Heart left ventricle (tissue), 16 donors: ENCODE measurements around the gene STX1B. TPM values are rescaled to one million over a fixed set of nuclear protein-coding genes. Genes with fewer than 3 reads are reported as not detected.
A peak's percentile ranks its signal among the peaks of the same experiment; 100 is the strongest.
"Not testable (repeated sequence)": the region's sequence is repeated elsewhere in the genome, so short reads cannot be mapped to it uniquely, and the experiment has no call there.

Source experiments
- ATAC-seq, 4 donors: fragments of 200-7000 bp; cut with Tn5 transposase; one replicate each; pipeline ENCODE4 v1.9.1; 2020 to 2022; ENCODE audit warnings: moderate library complexity in 4 of 4, mild to moderate bottlenecking in 3 of 4, moderate number of reproducible peaks in 1 of 4
- DNase-seq, 5 donors: peaks; one replicate each; pipeline ENCODE4 v3.0.0-alpha.2; 2020
- H3K27ac ChIP-seq, 12 donors: fragments of 200-600 bp; sonication (generic) in 4 of 12; one replicate each; pipeline versions ENCODE4 v1.5.0 to v1.8.0; 2016 to 2022; ENCODE audit warnings: mild to moderate bottlenecking in 2 of 12
- H3K27me3 ChIP-seq, 9 donors: fragments of 200-600 bp; sonication (generic) in 2 of 9; one replicate each; pipeline versions ENCODE4 v1.5.1 to v1.8.0; 2016 to 2022; ENCODE audit warnings: mild to moderate bottlenecking in 3 of 9
- H3K36me3 ChIP-seq, 9 donors: fragments of 200-600 bp; sonication (generic) in 2 of 9; one replicate each; pipeline versions ENCODE4 v1.5.0 to v1.8.0; 2018 to 2022; ENCODE audit warnings: mild to moderate bottlenecking in 2 of 9
- H3K4me1 ChIP-seq, 12 donors: fragments of 200-600 bp; sonication (generic) in 4 of 12; one replicate each; pipeline versions ENCODE4 v1.5.0 to v1.8.0; 2016 to 2022; ENCODE audit warnings: mild to moderate bottlenecking in 3 of 12
- H3K4me3 ChIP-seq, 12 donors: fragments of 200-600 bp; sonication (generic) in 4 of 12; one replicate each; pipeline versions ENCODE4 v1.5.0 to v1.8.0; 2017 to 2022; ENCODE audit warnings: mild to moderate bottlenecking in 9 of 12, moderate library complexity in 4 of 12
- H3K9me3 ChIP-seq, 12 donors: fragments of 200-600 bp; sonication (generic) in 4 of 12; one replicate each; pipeline versions ENCODE4 v1.5.0 to v1.8.0; 2016 to 2022; ENCODE audit warnings: mild to moderate bottlenecking in 1 of 12
- CTCF ChIP-seq, 12 donors: fragments of 200-600 bp; sonication (generic) in 4 of 12; IDR thresholded peaks; one replicate each; pipeline versions ENCODE4 v1.5.0 to v1.8.0; 2018 to 2022; ENCODE audit warnings: antibody characterized with exemption in 12 of 12, mild to moderate bottlenecking in 5 of 12
- POLR2A ChIP-seq, 2 donors: fragments of 450-650 bp; IDR thresholded peaks; one replicate each; pipeline ENCODE4 v1.6.1; 2017; ENCODE audit warnings: antibody characterized with exemption in 2 of 2, mild to moderate bottlenecking in 2 of 2, moderate library complexity in 2 of 2
- WGBS, 4 donors: extraction: QIAGEN DNeasy Blood & Tissue Kit in 2 of 4; methylation state at CpG; one replicate each; pipeline versions ENCODE4 v1.1.5 to v1.1.7; 2013 to 2018; 5-methylcytosine and 5-hydroxymethylcytosine counted together
- intact Hi-C, 10 donors: fragments of 100-400 bp; cut with DNase I; formaldehyde crosslinking; loops; one replicate each; pipeline versions ENCODE4 v1.11.1 to v1.14.2; 2022
- polyA plus RNA-seq, 2 donors: library from polyadenylated mRNA; stranded (reverse); fragments of 200-250 nt; gene quantifications; one replicate each; pipeline ENCODE4 v1.2.3, GENCODE V29; 2013
- total RNA-seq, 9 donors: library from RNA; depleted of rRNA in 2 of 9; stranded (reverse); fragments of >200 nt in 2 of 9; fragmentation: NEBNext Ultra II Directional in 3 of 9; extraction: Animal tissue kit (Norgen Biotek cat#: 25700) in 3 of 9; gene quantifications; one replicate each; pipeline versions ENCODE4 v1.1.0 to v1.2.4, GENCODE V29; 2016 to 2023
- donor health status: ischemic (EF 13 %, LVEDD 7.1; RV severe dilation, severe dysfunction).
- donor health status: healthy with polysubstance abuse.
- donor health status: DM: no; HTN: yes; CAD: no.
- donor health status: DM: no; HTN: no; CAD: no.
- donor health status: ischemic (EF 25% LVEDD 6.9; RV normal size, moderate dysfunction).
- donor health status: ischemic (EF 25% LVEDD 5.7; RV mildly dilated, moderate dysfunction).
- donor health status: healthy.
- donor health status: DM: yes; HTN: yes; CAD: no.
- donor health status: ischemic (EF 35%, LVEDD 5.7; RV mildly dilated, moderate dysfunction).
- donor health status: nonischemic (EF 11% LVEDD 7.7; RV severe dilation, severe dysfunction).
- donor health status: DM: yes; HTN: yes; CAD: no.
- donor health status: PGD.
- donor health status: ischemic (EF 29% LVEDD 5.4; RV normal size, mild dysfunction).
- donor health status: nonischemic (EF 23%, LVEDD 6.1; RV moderate dilation, normal function).

The STX1B gene
- total and polyA plus RNA-seq, 11 donors = 0.20 to 2.1 (median 0.82) TPM

- Histone ChIP-seq H3K4me1 (peaks cover 0 to 36% (median 0%) of the 10 kb centered on the region in 12 donors), H3K4me3 (no peak overlapping the region), H3K36me3 (no peaks in the 10 kb centered on the region), H3K9me3 (no peaks in the 10 kb centered on the region), H3K27ac (peak overlapping the region in 2 of 12 donors; percentile 53 to 55), H3K27me3 (no peaks in the 10 kb centered on the region)
- no peak for TF ChIP-seq CTCF (IDR thresholded peaks at IDR 0.05)
- no peak for TF ChIP-seq POLR2A (IDR thresholded peaks at IDR 0.05)
- intact Hi-C loops = no loop called here
- WGBS, 4 donors = 69 to 74% (median 71%) methylated on average over 6 of the region's 6 CpGs
- DNase-seq = no peak
- no peak for ATAC-seq
Observed at GRCh38 chr16:31023627-31024226, 13.3 kb upstream of the STX1B start.

GRCh38 chr16:31023252-31023602 lies 12.8 kb upstream of the STX1B start:
- no peaks in the 10 kb centered on the region for H3K27me3 ChIP-seq
- no peak for ATAC-seq
- no peaks in the 10 kb centered on the region for H3K36me3 ChIP-seq
- peak overlapping the region in 4 of 12 donors; percentile 42 to 55 (median 52) for H3K27ac ChIP-seq
- no peaks in the 10 kb centered on the region for H3K9me3 ChIP-seq
- 85 to 91% (median 90%) methylated on average over 4 of the region's 4 CpGs for WGBS, 4 donors
- TF ChIP-seq POLR2A (IDR thresholded peaks at IDR 0.05) (no peak), CTCF (IDR thresholded peaks at IDR 0.05) (no peak)
- H3K4me3 ChIP-seq = no peak overlapping the region
- intact Hi-C loops = no loop called here
- peaks cover 0 to 36% (median 0%) of the 10 kb centered on the region in 12 donors for H3K4me1 ChIP-seq
- DNase-seq = no peak

GRCh38 chr16:31022544-31023251 lies 12.3 kb upstream of the STX1B start:
- H3K27me3 ChIP-seq = no peaks in the 10 kb centered on the region
- H3K4me3 ChIP-seq = no peak overlapping the region
- H3K27ac ChIP-seq = peak overlapping the region in 4 of 12 donors; percentile 42 to 55 (median 52)
- DNase-seq = no peak
- TF ChIP-seq POLR2A (IDR thresholded peaks at IDR 0.05) (no peak), CTCF (IDR thresholded peaks at IDR 0.05) (no peak)
- 66 to 69% (median 67%) methylated on average over 12 of the region's 12 CpGs for WGBS, 4 donors
- peak in 1 of 4 donors; percentile 57 for ATAC-seq
- intact Hi-C loops = no loop called here
- peaks cover 0 to 36% (median 0%) of the 10 kb centered on the region in 12 donors for H3K4me1 ChIP-seq
- no peaks in the 10 kb centered on the region for H3K9me3 ChIP-seq
- no peaks in the 10 kb centered on the region for H3K36me3 ChIP-seq

GRCh38 chr16:31020536-31020935 lies 10.1 kb upstream of the STX1B start:
- TF ChIP-seq CTCF (IDR thresholded peaks at IDR 0.05) = no peak
- no peak for TF ChIP-seq POLR2A (IDR thresholded peaks at IDR 0.05)
- H3K27ac ChIP-seq = no peak overlapping the region

GRCh38 chr16:31017756-31018155 lies 7.3 kb upstream of the STX1B start:
- H3K4me3 ChIP-seq, DNase-seq, ATAC-seq, H3K27me3 ChIP-seq, H3K4me1 ChIP-seq, H3K27ac ChIP-seq, H3K36me3 ChIP-seq, intact Hi-C loops, H3K9me3 ChIP-seq: not testable (repeated sequence)
- WGBS, 4 donors = 87 to 95% (median 92%) methylated on average over 10 of the region's 10 CpGs

More at GRCh38 chr16:31020536-31020935, 10.1 kb upstream of the STX1B start:
- Histone ChIP-seq H3K27me3 (no peaks in the 10 kb centered on the region), H3K4me1 (peaks cover 0 to 24% (median 0%) of the 10 kb centered on the region in 12 donors), H3K9me3 (no peaks in the 10 kb centered on the region), H3K4me3 (no peak overlapping the region), H3K36me3 (no peaks in the 10 kb centered on the region)
- intact Hi-C loops = no loop called here
- 92 to 97% (median 93%) methylated on average over 3 of the region's 3 CpGs for WGBS, 4 donors
- ATAC-seq = no peak
- no peak for DNase-seq
